Naive B cell (primary cell): Measurements from ENCODE around the gene MTX2. TPM values are rescaled to one million over a fixed set of nuclear protein-coding genes. Genes with fewer than 3 reads are reported as not detected.

Experiments
- ATAC-seq, 2 donors: fragments of 150-1000 bp; cut with Tn5 transposase; 2 replicates each; pipeline ENCODE4 v1.10.0; 2021; ENCODE audit warnings: low read depth in 2 of 2, mild to moderate bottlenecking in 2 of 2, moderate library complexity in 2 of 2
- DNase-seq: peaks from one replicate; pipeline ENCODE4 v3.0.0; 2022
- H3K27ac Mint-ChIP-seq, 6 donors: one replicate each; pipeline ENCODE4 v1.8.0; 2020 to 2022; ENCODE audit warnings: mild to moderate bottlenecking in 6 of 6, mixed read lengths in 6 of 6, moderate library complexity in 5 of 6, inconsistent platforms in 2 of 6
- H3K27me3 Mint-ChIP-seq, 3 donors: one replicate each; pipeline ENCODE4 v1.8.0; 2021 to 2022; ENCODE audit warnings: mixed read lengths in 3 of 3, mild to moderate bottlenecking in 1 of 3
- H3K36me3 Mint-ChIP-seq, 2 donors: one replicate each; pipeline ENCODE4 v1.8.0; 2020 to 2022; ENCODE audit warnings: mixed read lengths in 2 of 2, inconsistent platforms in 1 of 2, mild to moderate bottlenecking in 1 of 2
- H3K4me1 Mint-ChIP-seq, 3 donors: one replicate each; pipeline ENCODE4 v1.8.0; 2020 to 2022; ENCODE audit warnings: mixed read lengths in 3 of 3, inconsistent platforms in 1 of 3, mild to moderate bottlenecking in 1 of 3, moderate library complexity in 1 of 3
- H3K4me3 Mint-ChIP-seq, 8 donors: one replicate each; pipeline ENCODE4 v1.8.0; 2020 to 2022; ENCODE audit warnings: mild to moderate bottlenecking in 8 of 8, mixed read lengths in 8 of 8, moderate library complexity in 8 of 8, inconsistent platforms in 2 of 8
- H3K9me3 Mint-ChIP-seq, 7 donors: one replicate each; pipeline ENCODE4 v1.8.0; 2020 to 2022; ENCODE audit warnings: mixed read lengths in 7 of 7, mild to moderate bottlenecking in 5 of 7, inconsistent platforms in 2 of 7, moderate library complexity in 1 of 7
- polyA plus RNA-seq, 6 donors: library from polyadenylated mRNA; unstranded; fragments of 300-500 nt; fragmentation: Illumina TruSeq; gene quantifications; one replicate each; pipeline ENCODE4 v1.2.3, GENCODE V29; 2021; ENCODE audit warnings: low read depth in 6 of 6

MTX2 gene
- polyA plus RNA-seq, 6 donors from 2014 or later, result 10.7 to 44.4 (median 19.3) TPM

DNA sequence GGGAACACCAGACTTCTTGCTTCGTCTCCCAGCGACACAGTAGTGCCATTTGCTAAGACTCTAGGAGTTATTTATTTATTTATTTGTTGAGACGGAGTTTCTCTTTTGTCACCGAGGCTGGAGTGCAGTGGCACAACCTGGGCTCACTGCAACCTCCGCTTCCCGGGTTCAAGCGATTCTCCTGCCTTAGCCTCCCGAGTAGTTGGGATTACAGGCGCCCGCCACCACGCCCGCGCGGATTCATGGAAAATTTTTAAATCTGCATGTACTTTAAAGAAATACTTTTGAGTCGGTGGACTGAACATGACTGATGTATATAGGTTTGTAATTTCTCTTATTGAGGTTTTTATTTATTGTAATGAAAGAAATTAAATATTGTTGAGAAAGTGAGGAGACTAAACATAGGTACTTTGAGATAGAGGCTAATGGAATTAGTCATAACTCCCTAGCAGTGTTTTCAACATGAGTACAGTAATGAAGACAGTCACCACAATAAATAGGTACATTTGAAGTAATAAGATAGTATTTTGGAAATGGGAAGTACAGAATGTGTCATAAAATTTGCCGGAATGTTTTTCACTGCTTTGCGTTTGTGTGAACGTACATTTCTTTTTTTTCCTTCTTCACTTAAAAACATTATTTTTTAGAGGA lies 983 bp downstream of the MTX2 start:
- DNase-seq (no peak), ATAC-seq (no peak)
- Mint-ChIP-seq H3K27ac (peak overlapping the region in 5 of 6 donors; percentile 87 to 93 (median 92)), H3K4me1 (peaks cover 12 to 24% (median 20%) of the 10 kb centered on the region in 3 donors), H3K36me3 (no peaks in the 10 kb centered on the region), H3K4me3 (peak overlapping the region; percentile 94 to 99 (median 98)), H3K27me3 (no peaks in the 10 kb centered on the region), H3K9me3 (peaks cover 0 to 2% (median 0%) of the 10 kb centered on the region in 7 donors)

DNA sequence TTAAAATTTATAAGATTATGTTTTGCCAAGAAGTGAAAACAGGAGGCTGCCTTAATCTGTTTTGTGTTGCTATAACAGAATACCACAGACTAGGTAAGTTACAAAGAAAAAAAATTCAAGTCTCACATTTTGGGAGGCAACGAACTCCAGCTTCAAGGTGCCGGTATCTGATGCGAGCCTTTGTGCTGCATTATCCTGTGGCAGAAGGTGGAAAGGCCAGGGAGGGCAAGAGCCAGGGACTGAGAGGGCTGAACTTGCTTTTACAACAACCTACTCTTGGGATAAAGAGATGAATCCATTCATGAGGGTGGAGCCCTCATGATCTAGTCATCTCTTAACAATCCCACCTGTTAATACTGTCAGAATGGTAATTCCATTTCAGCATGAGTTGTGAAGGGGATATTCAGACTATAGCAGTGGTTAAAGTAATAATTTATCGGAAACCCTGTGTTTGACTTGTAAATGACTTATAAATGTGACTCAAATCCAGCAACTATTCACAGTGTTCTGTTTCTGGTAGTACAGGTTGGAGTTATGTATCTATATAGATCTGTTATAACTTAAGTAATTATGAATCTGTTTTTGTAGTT lies 3.7 kb downstream of the MTX2 start:
- ATAC-seq (no peak), DNase-seq (no peak)
- Mint-ChIP-seq H3K36me3 (no peaks in the 10 kb centered on the region), H3K4me3 (peak overlapping the region in 1 of 8 donors; percentile 22), H3K9me3 (peaks cover 0 to 2% (median 0%) of the 10 kb centered on the region in 7 donors), H3K27me3 (no peaks in the 10 kb centered on the region), H3K4me1 (peaks cover 16 to 24% (median 20%) of the 10 kb centered on the region in 3 donors), H3K27ac (peak overlapping the region in 1 of 6 donors; percentile 59)

GRCh38 chr2:176278927-176279326 lies 9.7 kb downstream of the MTX2 start:
- Mint-ChIP-seq H3K4me1 (peaks cover 20 to 27% (median 27%) of the 10 kb centered on the region in 3 donors), H3K36me3 (no peaks in the 10 kb centered on the region), H3K9me3 (peaks cover 0 to 1% (median 0%) of the 10 kb centered on the region in 7 donors), H3K27me3 (no peaks in the 10 kb centered on the region), H3K27ac (no peak overlapping the region), H3K4me3 (no peak overlapping the region)
- DNase-seq, result no peak
- ATAC-seq, result no peak

DNA sequence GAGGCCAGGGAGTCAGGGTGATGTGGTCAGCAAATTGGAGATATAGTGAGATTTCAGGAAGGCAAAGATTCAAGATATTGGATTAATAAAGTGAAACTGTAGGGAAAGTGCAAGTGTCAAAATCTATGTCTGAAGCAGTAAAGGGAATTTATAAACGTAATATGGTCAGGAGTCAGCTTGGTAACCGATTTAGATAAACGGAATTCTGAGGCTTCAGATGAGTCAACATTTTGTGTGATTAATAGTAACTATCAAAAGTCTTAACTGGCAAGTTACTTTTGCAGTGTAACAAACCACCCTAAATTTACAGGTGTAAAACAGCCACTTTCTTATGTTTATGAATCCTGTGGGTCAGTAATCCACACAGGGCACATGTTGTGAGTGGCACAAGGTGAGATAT lies 10.9 kb downstream of the MTX2 start:
- no peaks in the 10 kb centered on the region for H3K36me3 Mint-ChIP-seq
- no peaks in the 10 kb centered on the region for H3K27me3 Mint-ChIP-seq
- ATAC-seq (no peak), DNase-seq (no peak)
- H3K4me1 Mint-ChIP-seq, result peaks cover 17 to 23% (median 20%) of the 10 kb centered on the region in 3 donors
- peak overlapping the region in 1 of 6 donors; percentile 57 for H3K27ac Mint-ChIP-seq
- H3K9me3 Mint-ChIP-seq, result peaks cover 0 to 1% (median 0%) of the 10 kb centered on the region in 7 donors
- H3K4me3 Mint-ChIP-seq, result no peak overlapping the region

- Mint-ChIP-seq H3K27ac (no peak overlapping the region), H3K36me3 (peaks cover 0 to 6% of the 10 kb centered on the region in 2 donors), H3K27me3 (no peaks in the 10 kb centered on the region), H3K4me1 (peaks cover 20 to 27% (median 26%) of the 10 kb centered on the region in 3 donors), H3K9me3 (peaks cover 0 to 1% (median 0%) of the 10 kb centered on the region in 7 donors), H3K4me3 (no peak overlapping the region)
- ATAC-seq (no peak), DNase-seq (no peak)
Measured at GRCh38 chr2:176280867-176281658, 11.8 kb downstream of the MTX2 start.

DNA sequence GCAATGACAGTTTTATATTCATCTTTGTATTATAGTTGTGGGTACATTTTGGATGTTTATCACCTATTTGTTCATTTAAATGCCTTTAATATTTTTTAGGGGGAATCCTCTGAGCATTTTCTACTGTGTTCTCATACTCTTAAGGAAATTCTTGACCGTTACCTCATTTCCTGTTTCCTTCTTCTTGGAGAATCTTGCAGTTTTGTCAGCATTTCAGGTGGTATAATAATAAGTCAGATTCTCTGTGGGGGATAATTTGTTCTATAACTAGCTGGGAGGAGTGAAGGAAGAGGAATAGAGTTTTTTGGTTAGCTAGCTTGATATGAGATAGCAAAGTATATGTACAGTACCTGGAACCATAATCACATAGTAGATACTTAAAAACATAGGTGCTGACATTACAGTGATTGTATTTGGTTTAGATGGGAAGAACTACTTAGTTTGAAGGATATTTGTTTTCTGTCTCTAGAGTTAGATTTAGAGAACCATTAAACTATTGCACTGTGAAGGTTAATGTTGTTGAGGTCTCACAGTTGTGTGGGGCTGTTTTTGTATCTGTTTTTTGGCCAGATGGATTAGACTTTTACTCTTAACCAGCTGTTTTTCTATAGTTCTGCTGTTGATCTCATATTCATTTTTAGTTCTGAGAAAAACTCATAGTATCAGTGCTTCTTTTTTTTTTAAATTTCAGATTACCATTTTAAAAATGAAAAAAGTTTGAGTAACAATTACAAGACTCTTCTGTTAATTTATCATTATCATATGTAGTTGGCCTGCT lies 14.2 kb downstream of the MTX2 start:
- no peaks in the 10 kb centered on the region for H3K27me3 Mint-ChIP-seq
- H3K9me3 Mint-ChIP-seq, result peaks cover 0 to 3% (median 0%) of the 10 kb centered on the region in 7 donors
- no peak for ATAC-seq
- no peak for DNase-seq
- peak overlapping the region in 1 of 8 donors; percentile 0 for H3K4me3 Mint-ChIP-seq
- peaks cover 25 to 39% (median 27%) of the 10 kb centered on the region in 3 donors for H3K4me1 Mint-ChIP-seq
- peak overlapping the region in 2 of 6 donors; percentile 1 to 40 for H3K27ac Mint-ChIP-seq
- H3K36me3 Mint-ChIP-seq, result peaks cover 0 to 9% of the 10 kb centered on the region in 2 donors

DNA sequence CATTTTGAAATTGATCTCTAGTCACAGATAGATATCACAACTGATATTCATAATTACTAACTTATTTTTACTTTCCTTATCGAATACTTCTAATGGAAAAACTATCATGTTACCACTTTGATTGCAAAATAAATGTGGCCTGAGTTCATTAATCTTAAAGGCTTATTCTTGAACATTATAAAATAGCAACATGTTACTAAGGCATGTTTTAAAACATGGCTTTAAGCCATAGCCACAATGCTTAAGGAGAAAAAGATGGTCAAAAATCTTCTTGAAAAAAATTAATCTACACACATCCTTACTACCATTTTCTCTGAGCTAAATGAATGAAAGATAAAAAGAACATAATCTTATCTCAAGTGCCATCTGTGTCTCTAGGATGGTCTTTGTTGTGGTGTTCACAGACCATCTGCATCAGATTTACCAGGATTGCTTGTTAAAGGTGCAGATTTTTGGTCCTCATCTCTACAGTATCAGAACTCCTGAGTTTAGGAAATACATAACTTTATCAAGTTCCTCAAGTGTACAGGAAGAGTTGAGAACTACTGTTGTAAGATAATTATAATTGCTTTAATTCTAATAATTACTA lies 15.3 kb downstream of the MTX2 start:
- peaks cover 0 to 3% (median 0%) of the 10 kb centered on the region in 7 donors for H3K9me3 Mint-ChIP-seq
- H3K4me3 Mint-ChIP-seq, result no peak overlapping the region
- DNase-seq (no peak), ATAC-seq (no peak)
- peak overlapping the region in 1 of 6 donors; percentile 50 for H3K27ac Mint-ChIP-seq
- H3K4me1 Mint-ChIP-seq, result peaks cover 27 to 39% (median 27%) of the 10 kb centered on the region in 3 donors
- H3K27me3 Mint-ChIP-seq, result no peaks in the 10 kb centered on the region
- peaks cover 0 to 9% of the 10 kb centered on the region in 2 donors for H3K36me3 Mint-ChIP-seq

- H3K4me1 Mint-ChIP-seq, result peaks cover 32 to 46% (median 33%) of the 10 kb centered on the region in 3 donors
- ATAC-seq, result no peak
- H3K27me3 Mint-ChIP-seq, result no peaks in the 10 kb centered on the region
- DNase-seq, result no peak
- H3K9me3 Mint-ChIP-seq, result peaks cover 0 to 3% (median 0%) of the 10 kb centered on the region in 7 donors
- peaks cover 0 to 9% of the 10 kb centered on the region in 2 donors for H3K36me3 Mint-ChIP-seq
- H3K27ac Mint-ChIP-seq, result no peak overlapping the region
- no peak overlapping the region for H3K4me3 Mint-ChIP-seq
Measured at GRCh38 chr2:176285321-176285720, 16.1 kb downstream of the MTX2 start.

DNA sequence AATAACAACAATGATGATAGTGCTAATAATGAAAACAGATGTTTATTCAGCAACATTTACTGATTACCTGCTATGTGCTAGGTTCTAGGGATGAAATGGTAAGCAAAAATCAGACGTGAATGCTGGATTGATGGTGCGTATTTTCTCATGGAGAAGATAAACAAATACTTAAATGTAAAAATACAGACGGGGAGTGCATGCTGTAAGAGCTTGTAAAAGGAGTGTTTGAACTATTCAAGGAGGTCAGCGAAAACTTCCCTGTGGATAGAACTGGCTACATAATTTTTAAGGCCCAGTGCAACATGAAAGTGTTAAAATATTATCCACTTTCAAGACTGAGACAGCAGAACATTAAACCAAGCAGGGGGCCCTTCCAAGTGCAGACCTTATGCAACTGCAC lies 22.1 kb downstream of the MTX2 start:
- Mint-ChIP-seq H3K27ac (peak overlapping the region in 2 of 6 donors; percentile 8 to 83), H3K4me1 (peaks cover 16 to 36% (median 24%) of the 10 kb centered on the region in 3 donors), H3K4me3 (no peak overlapping the region), H3K9me3 (peaks cover 0 to 3% (median 0%) of the 10 kb centered on the region in 7 donors), H3K27me3 (no peaks in the 10 kb centered on the region), H3K36me3 (peaks cover 0 to 9% of the 10 kb centered on the region in 2 donors)
- DNase-seq, result no peak
- no peak for ATAC-seq

DNA sequence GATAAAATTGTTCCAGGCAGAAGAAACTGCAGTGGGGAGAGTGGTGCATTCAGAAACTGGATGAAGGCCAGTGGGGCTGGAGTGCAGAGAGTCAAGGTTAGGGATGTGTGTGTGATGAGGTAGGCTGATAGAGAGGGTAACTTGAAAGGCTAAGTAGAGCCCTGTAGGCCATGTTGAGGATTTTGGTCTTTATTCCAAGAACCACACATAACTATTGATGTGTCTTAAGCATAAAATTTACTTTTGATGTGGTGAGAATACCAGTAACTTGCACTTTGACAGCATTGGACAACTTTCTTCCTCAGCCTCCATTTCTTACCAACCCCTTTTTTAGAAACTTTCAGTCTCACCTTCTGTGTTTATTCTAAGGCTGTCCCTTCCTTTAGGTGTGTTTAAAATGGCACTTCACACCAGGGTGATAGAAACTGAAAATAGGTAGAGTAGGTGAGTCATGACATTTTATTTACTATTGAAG lies 22.6 kb downstream of the MTX2 start:
- H3K27ac Mint-ChIP-seq, result peak overlapping the region in 2 of 6 donors; percentile 8 to 83
- DNase-seq, result no peak
- ATAC-seq, result no peak
- peaks cover 0 to 3% (median 0%) of the 10 kb centered on the region in 7 donors for H3K9me3 Mint-ChIP-seq
- H3K27me3 Mint-ChIP-seq, result no peaks in the 10 kb centered on the region
- no peak overlapping the region for H3K4me3 Mint-ChIP-seq
- peaks cover 0 to 9% of the 10 kb centered on the region in 2 donors for H3K36me3 Mint-ChIP-seq
- peaks cover 16 to 31% (median 24%) of the 10 kb centered on the region in 3 donors for H3K4me1 Mint-ChIP-seq

DNA sequence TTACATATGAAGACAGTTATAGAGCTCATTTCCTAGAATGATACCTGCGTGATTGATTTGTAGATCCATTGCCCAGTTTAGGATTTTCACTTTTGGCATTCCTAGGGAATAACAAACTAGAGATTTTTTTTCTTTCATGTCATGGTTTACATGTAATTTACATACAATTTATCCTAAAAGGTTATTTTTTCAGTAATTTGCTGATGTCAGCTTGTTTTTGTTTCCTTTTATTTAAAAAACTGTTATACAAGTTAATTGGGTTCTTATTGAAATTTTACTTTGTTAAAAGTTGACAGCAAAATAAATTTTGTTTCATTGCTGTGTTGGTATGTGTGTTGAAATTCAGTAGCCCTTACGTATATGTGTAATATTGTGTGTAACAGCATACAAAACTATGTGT lies 23.4 kb downstream of the MTX2 start:
- H3K4me1 Mint-ChIP-seq, result peaks cover 16 to 30% (median 24%) of the 10 kb centered on the region in 3 donors
- peaks cover 0 to 9% of the 10 kb centered on the region in 2 donors for H3K36me3 Mint-ChIP-seq
- peak overlapping the region in 1 of 6 donors; percentile 21 for H3K27ac Mint-ChIP-seq
- H3K9me3 Mint-ChIP-seq, result peaks cover 0 to 3% (median 0%) of the 10 kb centered on the region in 7 donors
- DNase-seq (no peak), ATAC-seq (no peak)
- H3K4me3 Mint-ChIP-seq, result no peak overlapping the region
- H3K27me3 Mint-ChIP-seq, result no peaks in the 10 kb centered on the region

DNA sequence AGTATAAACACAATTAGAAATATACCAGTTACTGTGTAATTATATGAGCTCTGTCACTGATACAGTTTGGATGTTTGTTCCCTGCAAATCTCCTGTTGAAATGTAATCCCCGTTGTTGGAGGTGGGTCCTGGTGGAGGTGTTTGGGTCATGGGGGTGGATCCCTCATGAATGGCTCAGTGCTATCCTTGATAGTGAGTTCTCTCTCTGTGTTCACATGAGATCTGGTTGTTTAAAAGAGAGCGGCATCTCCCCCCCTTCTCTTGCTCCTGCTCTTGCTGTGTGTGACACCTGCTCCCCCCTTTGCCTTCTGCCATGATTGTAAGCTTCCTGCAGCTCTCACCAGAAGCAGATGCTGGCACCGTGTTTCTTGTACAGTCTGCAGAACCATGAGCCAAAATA lies 24.1 kb downstream of the MTX2 start:
- H3K27me3 Mint-ChIP-seq, result no peaks in the 10 kb centered on the region
- peaks cover 16 to 25% (median 20%) of the 10 kb centered on the region in 3 donors for H3K4me1 Mint-ChIP-seq
- peaks cover 0 to 9% of the 10 kb centered on the region in 2 donors for H3K36me3 Mint-ChIP-seq
- ATAC-seq, result no peak
- no peak overlapping the region for H3K4me3 Mint-ChIP-seq
- DNase-seq, result no peak
- peaks cover 0 to 2% (median 0%) of the 10 kb centered on the region in 7 donors for H3K9me3 Mint-ChIP-seq
- no peak overlapping the region for H3K27ac Mint-ChIP-seq
